Activated effector memory CD4-positive, alpha-beta T cell treated with Interleukin-2 at 50 U/mL for 16 hours (primary cell): ENCODE results near the gene ABCC4.
"Not testable (repeated sequence)": the region's sequence is repeated elsewhere in the genome, so short reads cannot be mapped to it uniquely, and the experiment has no call there.

Experiments used
- DNase-seq: peaks from one replicate; pipeline ENCODE4 v3.0.0-alpha.2; 2020

Gene ABCC4

DNA sequence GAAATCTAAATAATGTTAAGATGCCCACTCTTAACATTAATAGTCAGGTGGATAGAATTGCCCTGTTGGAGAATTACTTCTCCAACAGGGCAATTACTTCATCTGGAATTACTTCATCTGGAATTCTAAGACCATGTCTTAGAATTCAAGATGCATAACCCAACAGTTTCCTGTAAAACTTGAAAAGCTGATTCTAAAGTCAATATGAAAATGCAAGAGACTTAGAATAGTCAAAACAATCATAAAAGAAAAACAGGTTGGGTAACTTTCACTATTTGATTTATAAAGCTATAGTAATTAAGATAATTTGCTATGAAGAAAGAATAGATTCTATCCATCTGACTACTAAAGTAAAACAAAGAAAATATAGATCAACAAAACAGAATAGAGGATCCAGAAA is 75.2 kb downstream of the ABCC4 start:
- no peak for DNase-seq

DNA sequence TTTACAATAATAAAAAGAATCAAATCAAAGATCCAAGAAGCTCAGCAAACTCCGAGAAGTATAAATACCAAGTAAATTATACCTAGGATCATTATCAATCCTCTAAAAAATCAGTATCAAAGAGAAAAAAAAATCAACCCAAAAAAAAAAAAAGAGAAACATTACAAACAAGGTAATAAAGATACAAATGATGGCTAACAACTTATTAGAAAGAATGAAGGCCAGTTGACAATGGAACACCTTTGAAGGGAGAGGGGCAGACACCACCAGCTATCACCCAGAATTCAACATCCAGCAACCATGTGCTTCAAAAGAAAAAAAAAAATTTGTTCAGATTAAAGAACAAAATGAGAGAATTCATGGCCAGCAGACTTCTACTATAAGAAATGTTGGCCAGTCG is 77.2 kb downstream of the ABCC4 start:
- DNase-seq, result no peak

DNA sequence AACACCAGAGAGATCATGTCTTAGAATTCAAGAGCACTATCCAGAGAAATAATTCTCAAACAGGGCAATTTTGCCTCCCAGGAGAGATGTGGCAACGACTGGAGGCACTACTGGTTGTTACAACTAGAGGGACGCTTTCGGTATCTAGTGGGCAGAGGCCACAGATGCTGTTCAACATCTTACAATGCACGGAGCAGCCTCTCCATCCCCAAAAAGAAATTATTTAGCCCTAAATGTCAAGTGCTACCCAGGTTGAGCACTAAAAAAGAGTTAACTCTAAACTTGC is 78.6 kb downstream of the ABCC4 start:
- DNase-seq, result no peak

DNA sequence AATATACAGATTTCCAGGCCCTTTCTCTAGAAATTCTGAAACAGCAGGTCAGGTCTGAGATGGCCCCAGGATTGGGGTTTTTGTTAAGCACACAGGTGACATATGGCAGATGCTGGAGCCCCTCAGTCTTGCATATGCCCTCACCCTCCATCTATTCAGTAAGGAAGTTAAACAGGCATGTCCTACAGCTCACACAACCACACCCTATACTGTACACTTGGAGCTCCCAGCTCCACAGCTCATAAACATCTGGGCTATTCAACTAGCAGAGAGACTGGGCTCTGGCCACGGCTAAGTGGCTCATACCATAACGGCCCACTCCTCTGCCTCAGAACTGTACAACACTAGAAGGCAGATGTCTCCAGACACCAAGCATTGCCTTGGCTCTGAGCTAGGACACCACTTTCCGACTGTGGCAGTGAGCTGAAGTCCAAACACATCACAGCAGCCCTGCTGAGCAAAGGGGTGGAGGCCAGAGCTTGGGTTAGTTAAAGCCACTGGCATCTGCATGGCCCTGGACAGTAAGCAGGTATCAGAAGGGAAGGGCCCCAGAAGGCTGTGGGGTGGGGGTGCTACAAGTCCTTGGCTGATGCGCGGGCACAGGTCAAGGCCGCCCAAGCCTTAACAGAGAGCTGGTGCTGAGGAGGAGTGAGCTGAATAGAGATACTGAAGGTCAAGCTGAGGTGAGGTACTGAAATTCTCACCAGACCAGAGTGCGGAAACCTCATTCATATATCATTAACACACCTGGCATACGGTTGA is 79.1 kb downstream of the ABCC4 start:
- no peak for DNase-seq

DNA sequence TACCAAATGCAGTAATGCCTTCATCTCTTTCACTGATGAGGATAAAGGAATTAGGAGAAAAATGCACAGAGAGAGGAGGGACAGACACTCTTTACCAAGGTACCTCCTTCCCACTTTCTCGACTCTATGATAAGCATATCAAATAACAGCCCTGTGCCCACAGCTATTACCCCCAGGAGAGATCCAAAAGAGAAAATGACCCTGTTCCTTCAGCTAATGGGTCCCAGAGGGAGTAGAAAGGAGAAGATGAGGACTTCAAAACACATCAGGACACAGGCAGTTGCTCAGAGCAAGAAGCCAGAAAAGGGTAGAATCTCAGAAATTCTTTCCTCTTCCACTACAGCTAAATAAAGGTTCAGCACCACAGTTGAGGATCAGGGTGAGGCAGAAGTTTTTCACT is 80.6 kb downstream of the ABCC4 start:
- no peak for DNase-seq

DNA sequence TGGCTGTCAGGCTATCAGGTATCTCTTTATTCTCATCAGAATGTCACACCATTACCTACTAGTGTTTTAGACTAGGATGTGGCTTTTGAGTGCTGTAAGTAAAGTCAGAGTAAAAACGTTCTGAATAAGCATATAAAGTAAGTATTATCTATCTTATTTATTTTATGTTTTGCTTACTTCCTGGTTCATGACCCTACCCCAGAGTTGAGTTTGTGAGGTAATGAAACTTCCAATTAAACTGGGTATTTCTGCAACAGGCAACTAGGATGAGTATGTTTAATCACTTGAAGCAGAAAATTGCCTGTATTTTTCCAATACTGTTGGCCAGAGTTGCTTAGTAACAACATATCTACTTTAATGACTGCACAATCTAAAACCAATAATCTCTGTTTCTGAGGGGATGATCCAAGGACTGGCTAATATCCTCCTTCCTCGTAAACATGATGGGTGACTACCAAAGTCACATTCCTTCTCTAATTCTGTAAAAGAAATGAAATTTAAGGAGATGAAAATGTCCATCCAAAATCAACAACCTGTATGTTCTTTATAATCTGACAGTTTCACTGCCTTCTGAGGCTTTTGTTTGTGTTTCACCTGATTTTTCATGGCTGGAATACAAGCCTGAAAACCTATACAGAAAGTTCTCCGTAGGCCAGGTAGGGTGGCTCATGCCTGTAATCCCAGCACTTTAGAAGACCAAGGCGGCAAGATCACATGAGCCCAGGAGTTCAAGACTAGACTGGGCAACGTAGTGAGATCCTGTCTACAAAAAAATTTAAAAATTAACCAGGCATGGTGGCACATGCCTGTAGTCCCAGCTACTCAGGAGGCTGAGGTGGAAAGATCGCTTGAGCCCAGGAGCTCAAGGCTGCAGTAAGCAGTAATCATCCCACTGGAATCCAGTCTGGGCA is 83.1 kb downstream of the ABCC4 start:
- no peak for DNase-seq

DNA sequence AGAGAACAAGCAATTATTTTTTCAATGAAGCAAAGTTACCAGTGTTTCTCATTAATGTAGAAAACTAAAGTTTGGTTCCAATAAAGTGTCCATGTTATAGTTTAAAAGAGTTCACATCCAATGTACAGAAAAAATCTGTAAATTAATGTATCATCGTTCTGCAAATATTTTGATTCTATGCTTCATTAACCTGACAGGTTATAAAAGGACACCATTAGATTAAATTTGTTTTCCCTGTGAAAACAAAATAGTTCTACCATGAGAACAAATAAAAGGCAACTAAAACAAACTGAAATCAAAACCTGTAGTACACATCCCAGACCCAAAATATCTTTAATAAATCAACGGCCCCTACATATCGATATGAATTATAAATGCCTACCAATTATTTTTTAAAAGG is 85.1 kb downstream of the ABCC4 start:
- DNase-seq, result no peak

DNA sequence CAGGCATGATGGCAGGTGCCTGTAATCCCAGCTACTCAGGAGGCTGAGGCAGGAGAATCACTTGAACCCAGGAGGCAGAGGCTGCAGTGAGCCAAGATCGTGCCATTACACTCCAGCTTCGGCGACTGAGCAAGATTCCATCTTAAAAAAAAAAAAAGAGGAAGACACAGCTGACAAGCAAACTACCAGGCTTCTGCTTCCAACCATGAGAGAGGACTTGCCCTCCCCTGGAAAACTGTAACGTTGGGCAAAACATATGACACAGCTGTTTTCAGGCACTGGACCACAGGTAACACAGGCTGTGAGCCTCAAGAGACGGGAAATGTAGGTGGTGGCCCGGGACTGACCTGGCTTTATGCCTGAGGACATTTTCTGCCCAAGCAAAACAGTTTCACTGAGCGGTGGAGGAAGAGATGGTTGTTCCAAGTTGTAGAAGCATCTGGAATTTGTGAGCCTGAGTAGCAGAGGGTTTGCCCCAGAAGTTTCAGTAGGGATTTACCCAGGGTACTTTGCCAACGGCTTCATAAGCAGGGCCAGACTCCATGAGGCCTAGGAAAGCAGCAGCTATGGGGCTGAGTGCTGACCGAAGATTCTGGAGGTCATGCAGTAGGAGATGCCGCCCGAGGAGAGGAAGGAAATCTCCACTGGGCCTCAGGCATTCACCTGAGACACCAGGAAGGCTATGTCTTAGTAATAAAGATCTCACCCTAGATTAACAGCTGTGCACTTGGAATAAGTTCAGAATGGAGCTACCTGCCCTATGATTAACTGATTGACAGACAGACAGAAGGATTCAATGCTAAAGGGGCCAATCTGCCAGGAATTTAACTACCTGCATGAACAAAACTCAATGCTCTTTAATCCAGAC is 88.0 kb downstream of the ABCC4 start:
- no peak for DNase-seq

DNA sequence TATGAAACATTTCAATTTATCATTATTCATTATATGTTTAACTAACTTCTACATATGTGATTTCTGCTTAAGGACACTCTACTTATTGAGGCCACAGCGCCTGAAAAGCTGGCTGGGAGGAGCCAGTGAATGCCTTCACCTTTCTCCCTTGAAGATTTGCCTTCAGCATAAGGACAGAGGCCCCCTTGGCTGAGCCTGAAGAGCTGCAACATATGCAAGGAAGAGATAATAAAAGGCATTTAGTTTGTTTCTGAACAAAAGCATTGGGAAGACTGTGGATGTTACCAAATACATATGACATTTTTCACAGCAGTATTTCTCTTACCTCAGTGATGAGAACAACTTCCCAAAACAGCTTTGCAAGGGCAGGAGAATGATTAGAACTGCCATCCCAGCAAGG is 92.1 kb downstream of the ABCC4 start:
- no peak for DNase-seq

DNA sequence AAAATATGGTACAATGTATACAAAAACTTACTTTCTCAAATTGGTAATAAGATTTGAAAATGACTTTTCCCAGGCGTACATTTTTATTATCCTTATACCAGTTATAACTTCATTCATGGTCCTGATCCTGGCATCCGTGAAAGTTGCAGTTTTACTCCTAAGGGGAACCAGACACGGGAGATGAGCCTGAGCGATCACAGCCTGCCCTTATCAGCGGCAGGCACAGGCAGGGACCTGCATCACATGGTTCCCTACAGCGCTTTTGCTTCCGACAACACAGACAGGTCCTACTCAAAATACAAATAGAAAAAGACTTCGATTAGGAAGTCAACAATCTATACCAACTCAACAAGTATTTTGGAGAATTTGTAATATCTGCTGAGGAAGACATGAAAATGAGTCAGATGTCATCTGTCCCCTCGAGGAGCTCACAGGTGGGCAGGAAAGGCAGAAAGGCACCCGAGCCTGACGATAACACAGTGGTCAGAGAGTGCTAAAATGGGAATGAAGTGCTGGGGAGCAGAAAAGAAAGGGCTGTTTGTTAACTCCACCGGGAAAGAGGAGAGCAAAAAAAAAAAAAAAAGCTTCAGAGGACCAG is 93.4 kb downstream of the ABCC4 start:
- DNase-seq, result no peak

DNA sequence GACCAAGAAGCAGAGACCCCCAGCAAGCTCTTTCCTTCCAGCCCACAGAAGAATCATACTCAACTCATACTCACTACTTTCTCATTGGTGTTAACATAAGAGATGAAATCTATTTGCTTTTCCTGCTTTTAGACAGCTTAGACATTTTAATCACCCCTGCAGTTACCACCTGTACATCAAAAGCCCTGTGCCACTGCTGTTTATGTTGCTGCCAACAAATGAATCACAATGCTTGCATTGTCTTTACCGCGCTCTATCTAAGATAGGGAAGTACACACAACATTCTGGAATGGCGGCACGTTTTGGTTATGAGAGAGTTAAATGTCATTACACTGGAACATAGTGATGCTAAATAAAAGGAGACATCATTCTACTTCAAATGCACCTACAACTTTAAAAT is 95.1 kb downstream of the ABCC4 start:
- no peak for DNase-seq

DNA sequence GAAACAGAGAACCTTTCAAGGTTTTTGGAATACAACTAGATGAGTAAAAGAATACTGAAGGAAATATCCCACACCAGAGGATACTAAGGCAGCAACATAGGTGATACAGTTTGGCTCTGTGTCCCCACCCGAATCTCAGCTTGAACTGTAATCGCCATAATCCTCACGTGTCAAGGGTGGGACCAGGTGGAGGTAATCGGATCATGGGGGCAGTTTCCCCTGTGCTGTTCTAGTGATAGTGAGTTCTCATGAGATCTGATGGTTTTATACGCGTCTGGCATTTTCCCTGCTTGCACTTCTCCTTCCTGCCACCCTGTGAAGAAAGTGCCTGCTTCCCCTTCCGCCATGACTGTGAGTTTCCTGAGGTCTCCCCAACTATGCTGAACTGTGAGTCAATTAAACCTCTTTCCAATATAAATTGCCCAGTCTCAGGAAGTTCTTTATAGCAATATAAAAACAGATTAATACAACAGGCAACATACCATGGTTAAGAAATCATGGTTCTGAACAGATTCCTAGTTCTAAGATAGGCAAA is 97.0 kb downstream of the ABCC4 start:
- DNase-seq, result no peak

DNA sequence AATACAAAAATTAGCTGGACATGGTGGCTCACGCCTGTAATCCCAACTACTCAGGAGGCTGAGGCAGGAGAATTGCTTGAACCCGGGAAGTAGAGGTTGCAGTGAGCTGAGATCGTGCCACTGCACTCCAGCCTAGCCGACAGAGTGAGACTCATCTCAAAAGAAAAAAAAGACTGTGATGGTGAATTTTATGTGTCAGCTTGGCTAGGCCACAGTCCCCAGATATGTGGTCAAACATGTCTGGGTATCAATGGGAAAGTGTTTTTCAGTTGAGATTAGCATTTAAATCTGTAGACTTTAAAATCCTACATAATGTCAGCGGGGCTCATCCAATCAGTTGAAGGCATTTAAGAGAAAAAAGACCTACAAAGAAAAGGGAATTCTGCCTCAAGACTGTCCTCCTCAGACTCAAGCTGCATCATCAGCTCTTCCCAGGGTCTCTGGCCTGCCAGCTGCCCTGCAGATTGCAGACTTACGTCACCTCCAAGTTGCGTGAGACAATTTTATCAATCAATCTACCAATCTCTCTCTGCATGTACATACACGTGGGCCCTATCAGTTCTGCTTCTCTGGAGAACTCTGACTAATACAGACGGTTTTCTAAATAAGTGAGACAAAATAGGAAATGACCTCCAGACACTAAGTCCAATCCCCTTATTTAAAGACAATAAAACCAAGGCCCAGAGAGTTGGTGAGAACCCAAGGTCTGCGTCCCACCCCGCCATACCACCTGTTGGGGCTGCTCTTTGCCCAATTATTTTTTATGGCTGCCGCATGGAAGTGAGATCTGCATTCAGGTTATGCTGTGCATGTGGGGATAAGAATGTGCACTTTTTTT is 99.2 kb downstream of the ABCC4 start:
- no peak for DNase-seq

DNA sequence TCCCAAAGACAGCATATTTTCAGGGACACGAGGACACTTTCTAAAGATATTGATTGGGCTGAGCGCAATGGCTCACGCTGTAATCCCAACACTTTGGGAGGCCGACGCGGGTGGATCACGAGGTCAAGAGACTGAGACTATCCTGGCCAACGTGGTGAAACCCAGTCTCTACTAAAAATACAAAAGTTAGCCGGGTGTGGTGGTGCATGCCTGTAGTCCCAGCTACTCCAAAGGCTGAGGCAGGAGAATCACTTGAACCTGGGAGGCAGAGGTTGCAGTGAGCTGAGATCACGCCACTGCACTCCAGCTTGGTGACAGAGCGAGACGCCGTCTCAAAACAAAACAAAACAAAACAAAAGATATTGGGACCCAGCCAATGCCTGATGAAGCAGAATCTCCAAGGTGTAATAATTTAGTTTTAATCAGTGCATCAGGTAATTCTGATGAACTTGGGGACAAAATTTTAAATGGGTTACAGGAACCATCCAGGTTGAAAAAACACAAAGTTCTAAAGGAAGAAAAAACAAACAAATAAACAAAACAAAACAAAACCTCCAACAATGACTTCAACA is 100.8 kb downstream of the ABCC4 start:
- DNase-seq, result not testable (repeated sequence)

DNA sequence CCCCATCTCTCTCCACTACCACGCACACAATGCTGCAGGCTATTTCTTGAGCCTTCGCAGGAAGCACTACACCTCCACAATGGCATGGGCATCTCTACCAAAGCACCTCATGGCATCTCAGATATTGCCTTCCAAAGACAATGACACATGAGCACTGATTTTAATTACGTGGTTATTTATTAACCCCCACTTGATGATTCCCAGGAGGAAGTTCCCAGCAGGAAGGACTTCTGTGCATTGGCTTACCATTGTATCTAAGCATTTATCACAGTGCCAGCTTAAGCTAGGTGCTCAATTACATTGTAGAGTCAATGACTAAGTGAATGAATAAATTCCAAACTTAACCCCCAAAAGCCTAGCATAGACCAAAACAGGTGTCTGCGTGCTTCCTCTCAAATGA is 101.4 kb downstream of the ABCC4 start:
- DNase-seq, result no peak

DNA sequence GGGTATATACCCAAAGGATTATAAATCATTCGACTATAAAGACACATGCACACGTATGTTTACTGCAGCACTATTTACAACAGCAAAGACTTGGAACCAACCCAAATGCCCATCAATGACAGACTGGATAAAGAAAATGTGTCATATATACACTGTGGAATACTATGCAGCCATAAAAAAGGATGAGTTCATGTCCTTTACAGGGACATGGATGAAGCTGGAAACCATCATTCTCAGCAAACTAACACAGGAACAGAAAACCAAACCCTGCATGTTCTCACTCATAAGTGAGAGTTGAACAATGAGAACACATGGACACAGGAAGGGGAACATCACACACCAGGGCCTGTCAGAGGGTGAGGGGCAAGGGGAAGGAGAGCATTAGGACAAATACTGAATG is 102.6 kb downstream of the ABCC4 start:
- not testable (repeated sequence) for DNase-seq

DNA sequence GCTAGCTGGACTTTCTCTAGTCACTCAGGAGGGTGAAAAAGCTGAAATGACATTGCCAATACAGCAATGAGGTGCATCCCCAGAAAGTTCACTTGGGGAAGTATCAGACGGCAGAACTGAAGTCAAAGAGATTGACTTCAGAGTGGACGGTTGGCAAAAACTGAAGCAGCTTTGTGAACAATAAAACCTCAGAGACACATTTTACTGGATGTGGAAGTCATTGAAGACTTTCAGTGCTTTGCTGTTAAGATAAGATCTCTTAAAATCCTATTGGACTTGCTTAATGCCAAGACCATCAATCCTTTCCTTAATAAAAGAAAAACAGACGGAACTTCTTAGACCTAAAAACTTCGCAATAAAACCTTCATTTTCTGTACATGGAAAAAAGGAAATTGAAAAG is 103.7 kb downstream of the ABCC4 start:
- DNase-seq, result no peak

DNA sequence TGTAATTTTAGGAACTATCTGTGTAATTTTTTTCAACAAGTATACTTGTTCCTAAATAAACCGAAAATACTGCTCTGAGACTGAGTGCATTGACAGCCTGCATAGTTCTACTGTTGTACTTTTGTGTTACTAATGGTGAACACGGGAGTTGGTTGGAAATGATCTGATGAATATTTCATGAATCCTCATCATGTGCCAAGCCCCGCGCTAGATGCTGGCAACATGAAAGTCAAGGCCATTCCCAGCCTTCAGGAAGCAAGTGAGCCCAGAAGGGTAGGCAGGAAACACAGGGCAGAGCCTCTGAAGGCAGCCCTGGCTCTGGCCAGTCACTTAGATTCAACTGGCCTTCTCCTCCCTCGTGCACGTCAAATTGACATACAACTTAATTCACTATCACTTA is 106.1 kb downstream of the ABCC4 start:
- DNase-seq, result no peak

DNA sequence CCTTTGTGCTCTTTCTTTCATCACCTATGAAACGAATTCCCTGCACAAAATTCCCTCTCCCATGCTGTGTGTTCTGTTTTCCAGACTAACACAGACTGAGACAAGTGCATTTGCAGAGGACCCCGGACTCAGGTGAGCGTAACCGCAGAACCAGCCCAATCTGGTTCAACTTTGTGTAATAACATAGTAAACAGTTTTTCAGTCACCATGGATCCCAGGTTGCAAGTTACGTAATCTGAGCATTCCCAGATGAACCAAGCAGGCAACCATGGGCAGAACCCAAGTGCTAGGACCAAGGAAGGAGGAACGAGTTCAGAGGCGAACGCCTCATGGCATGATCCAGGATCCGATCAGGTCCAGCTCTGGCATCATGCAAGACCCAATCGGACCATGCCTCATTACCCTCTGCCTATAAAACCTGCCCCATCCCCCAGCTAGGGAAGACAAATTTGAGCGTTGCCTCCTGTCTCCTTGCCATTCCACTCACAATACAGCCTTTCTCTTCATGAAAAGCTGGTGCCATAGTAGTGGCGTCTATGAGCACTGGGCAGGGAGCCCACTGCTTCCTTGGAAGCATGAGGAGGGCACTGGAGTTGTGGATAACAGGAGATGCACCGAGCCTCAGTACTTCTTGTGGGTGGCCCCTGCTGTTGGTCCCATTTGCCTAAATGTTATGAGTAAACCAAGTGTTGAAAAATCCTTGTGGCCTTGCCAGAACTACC is 107.6 kb downstream of the ABCC4 start:
- DNase-seq, result no peak

DNA sequence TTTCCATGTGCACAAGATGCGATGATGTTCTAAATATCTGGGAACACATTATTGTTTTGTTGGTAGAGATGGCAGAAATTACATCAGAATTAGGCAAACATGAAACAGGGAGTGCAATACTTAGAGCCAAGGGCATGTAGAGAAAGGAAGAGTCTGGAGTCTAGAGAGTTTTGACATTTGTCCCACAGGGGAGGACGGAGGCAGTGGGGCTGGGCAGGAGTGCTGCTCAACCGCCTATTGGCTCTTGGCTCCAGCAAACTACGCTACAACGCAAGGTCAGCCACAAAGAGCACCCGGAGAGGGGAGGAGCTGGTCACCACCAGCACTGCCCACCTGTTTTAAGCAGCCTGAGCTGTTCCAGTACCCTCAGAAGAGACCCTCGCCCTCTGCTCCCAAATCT is 108.3 kb downstream of the ABCC4 start:
- DNase-seq, result no peak

DNA sequence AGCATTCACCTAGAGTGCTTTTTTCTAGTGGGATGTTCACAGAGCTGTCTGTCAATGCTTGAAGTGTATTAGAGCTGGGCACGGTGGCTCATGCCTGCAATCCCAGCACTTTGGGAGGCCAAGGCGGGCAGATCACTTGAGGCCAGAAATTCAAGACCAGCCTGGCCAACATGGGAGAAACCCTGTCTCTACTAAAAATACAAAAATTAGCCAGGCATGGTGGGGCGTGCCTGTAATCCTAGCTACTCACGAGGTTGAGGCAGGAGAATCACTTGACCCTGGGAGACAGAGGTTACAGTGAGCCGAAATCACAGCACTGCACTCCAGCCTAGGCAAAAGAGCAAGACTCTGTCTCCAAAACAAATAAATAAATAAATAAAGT is 108.7 kb downstream of the ABCC4 start:
- not testable (repeated sequence) for DNase-seq
